ENCODE measurements around the gene BMPR1B.

The BMPR1B gene

DNA sequence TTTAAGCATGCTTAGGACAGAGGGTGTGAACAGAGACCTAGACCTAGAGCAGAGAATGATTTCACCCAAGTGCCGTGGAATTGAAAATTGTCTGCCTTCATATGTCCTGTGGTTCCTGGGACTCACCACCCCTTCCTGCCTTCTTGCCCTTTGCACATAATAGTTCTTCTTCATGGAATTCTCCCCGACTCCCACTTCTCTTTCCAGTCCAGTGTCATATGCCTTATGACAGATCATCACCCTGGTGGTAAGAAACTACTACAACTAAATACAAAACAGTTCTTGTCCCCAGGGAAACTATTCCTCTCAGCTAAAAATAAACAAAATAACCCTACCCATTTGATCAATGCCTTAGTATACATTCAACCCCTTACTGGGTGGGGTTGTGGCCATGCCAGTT lies 43.3 kb downstream of the BMPR1B start:
- Histone ChIP-seq H3K36me3 (ENCODE audit: control insufficient read depth in 5 of 5, insufficient read depth in 5 of 5, low read length in 5 of 5) (no peaks in the 10 kb centered on the region), H3K4me3 (ENCODE audit: low read depth in 1 of 5, low read length in 5 of 5) (no peak overlapping the region), H3K9me3 (ENCODE audit: control insufficient read depth in 5 of 5, low read length in 5 of 5) (no peaks in the 10 kb centered on the region), H3K9ac (ENCODE audit: low read length in 5 of 5) (no peak overlapping the region), H3K27me3 (ENCODE audit: control insufficient read depth in 5 of 5, insufficient read depth in 4 of 5, low read length in 5 of 5) (no peaks in the 10 kb centered on the region), H3K27ac (ENCODE audit: low read depth, low read length) (no peak overlapping the region), H3K4me1 (ENCODE audit: control insufficient read depth in 5 of 5, insufficient read depth in 5 of 5, low read length in 5 of 5) (no peaks in the 10 kb centered on the region)

DNA sequence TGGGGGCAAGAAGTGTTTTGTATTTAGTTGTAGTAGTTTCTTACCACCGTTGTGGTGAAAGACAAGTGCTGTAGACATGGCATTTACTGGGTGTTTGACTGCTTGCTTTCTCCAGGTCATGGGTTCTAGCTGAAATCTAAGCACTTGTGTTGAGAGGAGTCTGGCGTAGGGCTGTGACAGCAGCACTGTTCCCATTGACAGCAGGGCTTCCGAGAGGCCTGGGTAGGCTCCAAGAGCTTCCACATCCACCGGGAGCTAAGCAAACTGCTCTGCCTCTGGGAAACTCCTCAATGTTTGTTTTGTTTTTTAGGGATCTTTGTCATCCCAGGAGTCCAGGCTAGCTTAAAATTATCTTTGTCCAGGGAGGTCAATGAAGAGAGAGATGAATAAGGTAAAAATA lies 44.3 kb downstream of the BMPR1B start:
- no peaks in the 10 kb centered on the region for H3K4me1 ChIP-seq (ENCODE audit: control insufficient read depth in 5 of 5, insufficient read depth in 5 of 5, low read length in 5 of 5)
- H3K27ac ChIP-seq (ENCODE audit: low read depth, low read length): no peak overlapping the region
- H3K27me3 ChIP-seq (ENCODE audit: control insufficient read depth in 5 of 5, insufficient read depth in 4 of 5, low read length in 5 of 5): no peaks in the 10 kb centered on the region
- H3K4me3 ChIP-seq (ENCODE audit: low read depth in 1 of 5, low read length in 5 of 5): no peak overlapping the region
- H3K36me3 ChIP-seq (ENCODE audit: control insufficient read depth in 5 of 5, insufficient read depth in 5 of 5, low read length in 5 of 5): no peaks in the 10 kb centered on the region
- H3K9ac ChIP-seq (ENCODE audit: low read length in 5 of 5): no peak overlapping the region
- no peaks in the 10 kb centered on the region for H3K9me3 ChIP-seq (ENCODE audit: control insufficient read depth in 5 of 5, low read length in 5 of 5)

- Histone ChIP-seq H3K9me3 (ENCODE audit: control insufficient read depth in 5 of 5, low read length in 5 of 5) (no peaks in the 10 kb centered on the region), H3K4me1 (ENCODE audit: control insufficient read depth in 5 of 5, insufficient read depth in 5 of 5, low read length in 5 of 5) (no peaks in the 10 kb centered on the region), H3K4me3 (ENCODE audit: low read depth in 1 of 5, low read length in 5 of 5) (no peak overlapping the region), H3K27me3 (ENCODE audit: control insufficient read depth in 5 of 5, insufficient read depth in 4 of 5, low read length in 5 of 5) (no peaks in the 10 kb centered on the region), H3K9ac (ENCODE audit: low read length in 5 of 5) (no peak overlapping the region), H3K27ac (ENCODE audit: low read depth, low read length) (no peak overlapping the region), H3K36me3 (ENCODE audit: control insufficient read depth in 5 of 5, insufficient read depth in 5 of 5, low read length in 5 of 5) (no peaks in the 10 kb centered on the region)
Observed at GRCh38 chr4:94803181-94803580, 45.4 kb downstream of the BMPR1B start.

GRCh38 chr4:94804650-94805049 lies 46.9 kb downstream of the BMPR1B start:
- Histone ChIP-seq H3K9me3 (ENCODE audit: control insufficient read depth in 5 of 5, low read length in 5 of 5) (no peaks in the 10 kb centered on the region), H3K4me1 (ENCODE audit: control insufficient read depth in 5 of 5, insufficient read depth in 5 of 5, low read length in 5 of 5) (no peaks in the 10 kb centered on the region), H3K27ac (ENCODE audit: low read depth, low read length) (no peak overlapping the region), H3K9ac (ENCODE audit: low read length in 5 of 5) (no peak overlapping the region), H3K36me3 (ENCODE audit: control insufficient read depth in 5 of 5, insufficient read depth in 5 of 5, low read length in 5 of 5) (no peaks in the 10 kb centered on the region), H3K4me3 (ENCODE audit: low read depth in 1 of 5, low read length in 5 of 5) (no peak overlapping the region), H3K27me3 (ENCODE audit: control insufficient read depth in 5 of 5, insufficient read depth in 4 of 5, low read length in 5 of 5) (no peaks in the 10 kb centered on the region)

GRCh38 chr4:94806376-94806775 lies 48.6 kb downstream of the BMPR1B start:
- Histone ChIP-seq H3K27me3 (ENCODE audit: control insufficient read depth in 5 of 5, insufficient read depth in 4 of 5, low read length in 5 of 5) (no peaks in the 10 kb centered on the region), H3K9me3 (ENCODE audit: control insufficient read depth in 5 of 5, low read length in 5 of 5) (no peaks in the 10 kb centered on the region), H3K9ac (ENCODE audit: low read length in 5 of 5) (no peak overlapping the region), H3K27ac (ENCODE audit: low read depth, low read length) (no peak overlapping the region), H3K4me1 (ENCODE audit: control insufficient read depth in 5 of 5, insufficient read depth in 5 of 5, low read length in 5 of 5) (no peaks in the 10 kb centered on the region), H3K36me3 (ENCODE audit: control insufficient read depth in 5 of 5, insufficient read depth in 5 of 5, low read length in 5 of 5) (no peaks in the 10 kb centered on the region), H3K4me3 (ENCODE audit: low read depth in 1 of 5, low read length in 5 of 5) (no peak overlapping the region)

GRCh38 chr4:94811643-94812042 lies 53.9 kb downstream of the BMPR1B start:
- Histone ChIP-seq H3K36me3 (ENCODE audit: control insufficient read depth in 5 of 5, insufficient read depth in 5 of 5, low read length in 5 of 5) (no peaks in the 10 kb centered on the region), H3K27ac (ENCODE audit: low read depth, low read length) (no peak overlapping the region), H3K9ac (ENCODE audit: low read length in 5 of 5) (no peak overlapping the region), H3K4me1 (ENCODE audit: control insufficient read depth in 5 of 5, insufficient read depth in 5 of 5, low read length in 5 of 5) (no peaks in the 10 kb centered on the region), H3K27me3 (ENCODE audit: control insufficient read depth in 5 of 5, insufficient read depth in 4 of 5, low read length in 5 of 5) (no peaks in the 10 kb centered on the region), H3K4me3 (ENCODE audit: low read depth in 1 of 5, low read length in 5 of 5) (no peak overlapping the region), H3K9me3 (ENCODE audit: control insufficient read depth in 5 of 5, low read length in 5 of 5) (no peaks in the 10 kb centered on the region)

DNA sequence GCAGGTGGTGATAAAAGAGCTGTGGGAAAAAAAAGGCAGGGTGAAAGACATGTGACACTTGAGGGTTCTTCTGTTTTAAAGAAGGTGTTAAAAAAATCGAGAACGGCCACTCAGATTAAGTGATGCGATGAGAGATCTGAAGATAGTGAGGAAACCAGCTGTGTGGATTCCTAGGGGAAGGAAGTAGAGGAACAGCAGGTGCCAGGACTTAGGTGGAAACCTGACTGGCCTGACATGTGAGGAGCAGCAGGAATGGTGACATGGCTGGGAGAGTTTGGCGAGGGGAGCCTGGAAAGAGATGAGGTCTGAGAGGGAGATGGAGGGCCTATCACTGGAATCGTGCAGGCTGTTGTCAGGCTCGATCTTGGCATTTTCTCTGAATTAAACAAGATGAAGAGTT lies 55.5 kb downstream of the BMPR1B start:
- Histone ChIP-seq H3K27me3 (ENCODE audit: control insufficient read depth in 5 of 5, insufficient read depth in 4 of 5, low read length in 5 of 5) (no peaks in the 10 kb centered on the region), H3K4me1 (ENCODE audit: control insufficient read depth in 5 of 5, insufficient read depth in 5 of 5, low read length in 5 of 5) (no peaks in the 10 kb centered on the region), H3K9ac (ENCODE audit: low read length in 5 of 5) (no peak overlapping the region)

GRCh38 chr4:94814237-94814636 lies 56.5 kb downstream of the BMPR1B start:
- Histone ChIP-seq H3K4me3 (ENCODE audit: low read depth in 1 of 5, low read length in 5 of 5) (no peak overlapping the region), H3K9ac (ENCODE audit: low read length in 5 of 5) (no peak overlapping the region), H3K9me3 (ENCODE audit: control insufficient read depth in 5 of 5, low read length in 5 of 5) (no peaks in the 10 kb centered on the region), H3K36me3 (ENCODE audit: control insufficient read depth in 5 of 5, insufficient read depth in 5 of 5, low read length in 5 of 5) (no peaks in the 10 kb centered on the region), H3K4me1 (ENCODE audit: control insufficient read depth in 5 of 5, insufficient read depth in 5 of 5, low read length in 5 of 5) (no peaks in the 10 kb centered on the region), H3K27ac (ENCODE audit: low read depth, low read length) (no peak overlapping the region), H3K27me3 (ENCODE audit: control insufficient read depth in 5 of 5, insufficient read depth in 4 of 5, low read length in 5 of 5) (no peaks in the 10 kb centered on the region)

More for the DNA sequence above, 55.5 kb downstream of the BMPR1B start:
- H3K36me3 ChIP-seq (ENCODE audit: control insufficient read depth in 5 of 5, insufficient read depth in 5 of 5, low read length in 5 of 5): no peaks in the 10 kb centered on the region
- no peaks in the 10 kb centered on the region for H3K9me3 ChIP-seq (ENCODE audit: control insufficient read depth in 5 of 5, low read length in 5 of 5)
- H3K27ac ChIP-seq (ENCODE audit: low read depth, low read length): no peak overlapping the region
- H3K4me3 ChIP-seq (ENCODE audit: low read depth in 1 of 5, low read length in 5 of 5): no peak overlapping the region

DNA sequence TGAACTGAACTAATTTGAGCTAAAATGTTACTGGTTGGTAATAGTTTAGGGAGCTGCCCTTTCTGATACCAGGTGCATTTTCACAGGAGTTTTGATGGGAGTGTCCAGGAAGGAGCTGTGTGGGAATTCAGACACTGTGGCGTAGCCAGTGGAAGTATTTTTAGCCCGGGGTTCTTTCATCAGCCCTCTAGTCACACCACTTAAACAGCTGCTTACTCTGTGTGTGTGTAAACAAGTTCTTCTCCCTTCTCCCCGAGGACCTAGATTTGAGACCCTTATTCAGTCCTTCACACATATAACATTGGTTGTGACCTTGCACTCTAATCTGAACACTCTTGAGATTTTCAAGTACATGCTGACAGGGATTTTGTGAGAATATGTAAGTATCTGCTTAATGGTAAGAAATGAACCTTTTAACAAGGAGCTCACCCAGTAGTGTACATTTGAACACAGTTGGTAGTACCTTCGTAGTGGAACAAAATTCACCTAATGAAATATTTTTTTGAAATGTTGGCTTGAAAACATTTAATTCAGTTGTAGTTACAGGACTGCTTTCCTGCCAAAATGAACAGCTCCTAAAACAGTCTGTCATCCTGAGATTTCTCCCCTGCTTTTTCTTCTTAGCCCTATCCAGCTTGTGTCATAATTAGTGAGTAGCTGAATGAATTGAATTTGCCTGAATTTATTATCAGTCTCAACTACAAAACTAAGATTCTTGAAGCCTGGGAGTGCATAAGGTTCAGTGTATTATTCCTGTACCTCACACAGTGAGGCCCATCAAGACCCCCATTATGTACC lies 61.8 kb downstream of the BMPR1B start:
- Histone ChIP-seq H3K27ac (ENCODE audit: low read depth, low read length) (no peak overlapping the region), H3K27me3 (ENCODE audit: control insufficient read depth in 5 of 5, insufficient read depth in 4 of 5, low read length in 5 of 5) (no peaks in the 10 kb centered on the region), H3K4me3 (ENCODE audit: low read depth in 1 of 5, low read length in 5 of 5) (no peak overlapping the region), H3K9me3 (ENCODE audit: control insufficient read depth in 5 of 5, low read length in 5 of 5) (no peaks in the 10 kb centered on the region), H3K9ac (ENCODE audit: low read length in 5 of 5) (no peak overlapping the region), H3K4me1 (ENCODE audit: control insufficient read depth in 5 of 5, insufficient read depth in 5 of 5, low read length in 5 of 5) (no peaks in the 10 kb centered on the region), H3K36me3 (ENCODE audit: control insufficient read depth in 5 of 5, insufficient read depth in 5 of 5, low read length in 5 of 5) (no peaks in the 10 kb centered on the region)

GRCh38 chr4:94826206-94826605 lies 68.5 kb downstream of the BMPR1B start:
- Histone ChIP-seq H3K9ac (ENCODE audit: low read length in 5 of 5) (no peak overlapping the region), H3K9me3 (ENCODE audit: control insufficient read depth in 5 of 5, low read length in 5 of 5) (no peaks in the 10 kb centered on the region), H3K4me3 (ENCODE audit: low read depth in 1 of 5, low read length in 5 of 5) (no peak overlapping the region), H3K4me1 (ENCODE audit: control insufficient read depth in 5 of 5, insufficient read depth in 5 of 5, low read length in 5 of 5) (no peaks in the 10 kb centered on the region), H3K27ac (ENCODE audit: low read depth, low read length) (no peak overlapping the region), H3K36me3 (ENCODE audit: control insufficient read depth in 5 of 5, insufficient read depth in 5 of 5, low read length in 5 of 5) (no peaks in the 10 kb centered on the region), H3K27me3 (ENCODE audit: control insufficient read depth in 5 of 5, insufficient read depth in 4 of 5, low read length in 5 of 5) (no peaks in the 10 kb centered on the region)
